CD4-positive, alpha-beta T cell (primary cell): Measurements from ENCODE around the gene MAPRE2. TPM values are rescaled to one million over a fixed set of nuclear protein-coding genes. Genes with fewer than 3 reads are reported as not detected.

Experiments used
- ATAC-seq: fragments of 200-7000 bp; cut with Tn5 transposase; one replicate; pipeline ENCODE4 v1.10.0; 2022; ENCODE audit warnings: mild to moderate bottlenecking; ENCODE audit not compliant: poor library complexity
- CTCF ChIA-PET: fragments of 350-600 bp; sonication (Branson Sonifier 250); formaldehyde crosslinking; loops from one replicate; lab custom pipeline; 2021; ENCODE audit warnings: antibody characterized with exemption, inconsistent platforms; lab: Charles Lee
- POLR2A ChIA-PET: fragments of 350-600 bp; sonication (Branson Sonifier 250); formaldehyde crosslinking; loops from one replicate; lab custom pipeline; 2021; ENCODE audit warnings: antibody characterized with exemption, inconsistent platforms; lab: Charles Lee
- DNase-seq, 14 experiments: peaks; one replicate each; pipeline ENCODE4 v3.0.0-alpha.2; 2013 to 2020; ENCODE audit warnings: mixed read lengths in 2 of 14
- H3K27ac ChIP-seq, 2 donors: one replicate each; pipeline versions ENCODE4 v1.5.1 to v1.7.0; 2013; ENCODE audit warnings: low read length in 2 of 2, low read depth in 1 of 2, mild to moderate bottlenecking in 1 of 2
- H3K27me3 ChIP-seq, 2 experiments: 1 replicate in 1 of 2; 2 replicates in 1 of 2; pipeline versions ENCODE4 v1.6.1 to v1.7.0; 2013; ENCODE audit warnings: low read length in 2 of 2, control low read depth in 1 of 2, mild to moderate bottlenecking in 1 of 2, moderate library complexity in 1 of 2; ENCODE audit not compliant: insufficient read depth in 2 of 2, control insufficient read depth in 1 of 2
- H3K36me3 ChIP-seq: one replicate; pipeline ENCODE4 v1.6.1; 2013; ENCODE audit warnings: low read length, control low read depth; ENCODE audit not compliant: insufficient read depth
- H3K4me1 ChIP-seq: one replicate; pipeline ENCODE4 v1.6.1; 2013; ENCODE audit warnings: low read length, control low read depth; ENCODE audit not compliant: insufficient read depth
- H3K4me3 ChIP-seq: one replicate; pipeline ENCODE4 v1.5.1; 2013; ENCODE audit warnings: mild to moderate bottlenecking, low read length, moderate library complexity
- H3K9me3 ChIP-seq, 2 experiments: 1 replicate in 1 of 2; 2 replicates in 1 of 2; pipeline versions ENCODE4 v1.6.1 to v1.7.0; 2013; ENCODE audit warnings: low read length in 2 of 2, mild to moderate bottlenecking in 2 of 2, control low read depth in 1 of 2, moderate library complexity in 1 of 2; ENCODE audit not compliant: control insufficient read depth in 1 of 2, insufficient read depth in 1 of 2
- H3K27ac Mint-ChIP-seq: one replicate; pipeline ENCODE4 v1.8.0; 2020; ENCODE audit warnings: mixed read lengths
- H3K27me3 Mint-ChIP-seq: one replicate; pipeline ENCODE4 v1.8.0; 2021; ENCODE audit warnings: mixed read lengths
- H3K36me3 Mint-ChIP-seq: one replicate; pipeline ENCODE4 v1.8.0; 2021; ENCODE audit warnings: low read depth, mixed read lengths
- H3K4me1 Mint-ChIP-seq: one replicate; pipeline ENCODE4 v1.8.0; 2021; ENCODE audit warnings: low read depth, mixed read lengths
- H3K4me3 Mint-ChIP-seq: one replicate; pipeline ENCODE4 v1.8.0; 2020; ENCODE audit warnings: mild to moderate bottlenecking, mixed read lengths
- H3K9me3 Mint-ChIP-seq: one replicate; pipeline ENCODE4 v1.8.0; 2020; ENCODE audit warnings: mixed read lengths
- CTCF ChIP-seq: fragments of 200-600 bp; IDR thresholded peaks from one replicate; pipeline ENCODE4 v1.8.0; 2022; ENCODE audit warnings: antibody characterized with exemption, mild to moderate bottlenecking
- intact Hi-C, 2 experiments: fragments of 100-400 bp; cut with DNase I in 1 of 2; cut with micrococcal nuclease in 1 of 2; formaldehyde crosslinking; loops; one replicate each; pipeline versions ENCODE4 v1.15.1 to v1.9.0; 2023 to 2025; cut with DNase I, micrococcal nuclease
- total RNA-seq, 174 experiments: library from RNA in 2 of 174; stranded (reverse) in 2 of 174; gene quantifications; one replicate each; pipeline ENCODE4 v1.2.3 and lab custom pipeline; 2021 to 2026

Gene MAPRE2
- total RNA-seq, 2 experiments from 2014 or later = 108 to 112 TPM

- POLR2A ChIA-PET = interaction anchor here (0.7 to 3.9 kb wide), 19 partner anchors 9 to 932 kb away, joined by 3 to 203 read pairs (median 5); partner anchors contain the start of genes GALNT1, INO80C, RMP24 and ZNF24
- Histone ChIP-seq H3K4me1 (peaks cover 22% of the 10 kb centered on the region), H3K9me3 (no peaks in the 10 kb centered on the region), H3K4me3 (peak overlapping the region; percentile 94), H3K27ac (peak overlapping the region; percentile 89 to 91), H3K27me3 (no peaks in the 10 kb centered on the region), H3K36me3 (no peaks in the 10 kb centered on the region)
- CTCF ChIA-PET = interaction anchor here (1.0 to 3.9 kb wide), 9 partner anchors 8 to 304 kb away, joined by 3 to 29 read pairs (median 3); partner anchors contain the start of gene ZNF24
- TF ChIP-seq CTCF = no peak
- Mint-ChIP-seq H3K36me3 (peaks cover 19% of the 10 kb centered on the region), H3K27me3 (no peaks in the 10 kb centered on the region), H3K4me3 (peak overlapping the region; percentile 90), H3K9me3 (no peaks in the 10 kb centered on the region), H3K4me1 (peaks cover 55% of the 10 kb centered on the region), H3K27ac (peak overlapping the region; percentile 95)
- no peak for DNase-seq
- intact Hi-C loops = loop anchor here (5.0 to 10.0 kb wide), 8 partner anchors 47 to 1087 kb away; partner anchors contain the start of genes ELP2 (in 1 of the 2), GALNT1 (in 1 of the 2), INO80C (in 1 of the 2) and SLC39A6 (in 1 of the 2)
- ATAC-seq = no peak
These were observed 600 bp upstream of the MAPRE2 start for GRCh38 chr18:35040638-35040987.

- peaks cover 65% of the 10 kb centered on the region for H3K4me1 Mint-ChIP-seq
- ATAC-seq = peak; percentile 8
- peak in 3 of 14 experiments; percentile 46 to 64 (median 50) for DNase-seq
- no peaks in the 10 kb centered on the region for H3K27me3 Mint-ChIP-seq
- peaks cover 19% of the 10 kb centered on the region for H3K36me3 Mint-ChIP-seq
- no peaks in the 10 kb centered on the region for H3K9me3 Mint-ChIP-seq
- peak overlapping the region; percentile 95 for H3K27ac Mint-ChIP-seq
- Histone ChIP-seq H3K4me3 (peak overlapping the region; percentile 94), H3K4me1 (peaks cover 32% of the 10 kb centered on the region), H3K36me3 (no peaks in the 10 kb centered on the region), H3K27me3 (no peaks in the 10 kb centered on the region), H3K27ac (peak overlapping the region; percentile 89 to 91), H3K9me3 (no peaks in the 10 kb centered on the region)
- intact Hi-C loops = loop anchor here (1.0 to 10.0 kb wide), 10 partner anchors 12 to 1085 kb away; partner anchors contain the start of genes ELP2 (in 1 of the 2), GALNT1 (in 1 of the 2), INO80C (in 1 of the 2) and SLC39A6 (in 1 of the 2)
- TF ChIP-seq CTCF = no peak
- CTCF ChIA-PET = interaction anchor here (0.8 to 3.9 kb wide), 6 partner anchors 10 to 22 kb away, joined by 3 to 29 read pairs (median 5); no protein-coding TSS in a partner anchor
- H3K4me3 Mint-ChIP-seq = peak overlapping the region; percentile 90
- POLR2A ChIA-PET = interaction anchor here (0.7 to 3.9 kb wide), 21 partner anchors 9 to 1087 kb away, joined by 3 to 203 read pairs (median 4); partner anchors contain the start of genes INO80C, SLC39A6, ZNF24 and ZNF397
These were observed 688 bp downstream of the MAPRE2 start for GRCh38 chr18:35041815-35042387.

- Histone ChIP-seq H3K27ac (peak overlapping the region; percentile 89 to 91), H3K36me3 (no peaks in the 10 kb centered on the region), H3K9me3 (no peaks in the 10 kb centered on the region), H3K27me3 (no peaks in the 10 kb centered on the region), H3K4me1 (peaks cover 34% of the 10 kb centered on the region), H3K4me3 (peak overlapping the region; percentile 94)
- Mint-ChIP-seq H3K4me1 (peaks cover 71% of the 10 kb centered on the region), H3K9me3 (no peaks in the 10 kb centered on the region), H3K27me3 (no peaks in the 10 kb centered on the region), H3K27ac (peak overlapping the region; percentile 95), H3K4me3 (peak overlapping the region; percentile 90), H3K36me3 (peaks cover 19% of the 10 kb centered on the region)
- CTCF ChIA-PET = interaction anchor here (0.8 to 3.9 kb wide), 4 partner anchors 12 to 22 kb away, joined by 3 to 29 read pairs (median 7); no protein-coding TSS in a partner anchor
- TF ChIP-seq CTCF = no peak
- ATAC-seq (peak; percentile 63), DNase-seq (peak in 6 of 14 experiments; percentile 4 to 90 (median 52))
- intact Hi-C loops = loop anchor here (1.0 to 10.0 kb wide), 10 partner anchors 12 to 1085 kb away; partner anchors contain the start of genes ELP2 (in 1 of the 2), GALNT1 (in 1 of the 2), INO80C (in 1 of the 2) and SLC39A6 (in 1 of the 2)
- POLR2A ChIA-PET = interaction anchor here (0.7 to 3.9 kb wide), 15 partner anchors 9 to 1086 kb away, joined by 3 to 203 read pairs (median 4); partner anchors contain the start of genes INO80C, SLC39A6, ZNF24 and ZNF397
These were observed 1.3 kb downstream of the MAPRE2 start for GRCh38 chr18:35042389-35043071.
